ENCODE results near the gene SLC16A4. TPM values are rescaled to one million over a fixed set of nuclear protein-coding genes. Genes with fewer than 3 reads are reported as not detected.

Gene SLC16A4
- total and polyA plus RNA-seq, 2 of the 8 experiments (the other 6 are each of a cell fraction or from before 2014, with no cell fraction given), result 0.30 to 0.43 TPM

- no peaks in the 10 kb centered on the region for H3K4me1 ChIP-seq (replicated peaks in 1 of 4; ENCODE audit: control insufficient read depth in 3 of 4, insufficient read depth in 4 of 4, low read length in 3 of 4)
- H4K5ac ChIP-seq (ENCODE audit: insufficient read length, low read depth, low read length), result no peak overlapping the region
- no peak for FAIRE-seq
- TF ChIP-seq SP1 (IDR thresholded peaks at IDR 0.05; ENCODE audit: low read depth, low read length), result no peak
- TF ChIP-seq EGR1 (IDR thresholded peaks at IDR 0.05; ENCODE audit: borderline replicate concordance, low read depth, low read length), result no peak
- no peak for TF ChIP-seq HDAC2 (IDR thresholded peaks at IDR 0.05; ENCODE audit: borderline replicate concordance in 1 of 2, low read depth in 2 of 2, low read length in 2 of 2)
- no peak for TF ChIP-seq RXRA (IDR thresholded peaks at IDR 0.05; ENCODE audit: insufficient read depth, low read depth, low read length)
- no peak for TF ChIP-seq NRF1 (IDR thresholded peaks at IDR 0.05; ENCODE audit: low read depth, low read length)
- TF ChIP-seq KDM1A (IDR thresholded peaks at IDR 0.05; ENCODE audit: borderline replicate concordance, low read length), result no peak
- TF ChIP-seq ATF2 (IDR thresholded peaks at IDR 0.05; ENCODE audit: low read length), result no peak
- no peak for TF ChIP-seq SIX5 (IDR thresholded peaks at IDR 0.05; ENCODE audit: low read depth, low read length)
- no peak for TF ChIP-seq BRCA1 (IDR thresholded peaks at IDR 0.05; ENCODE audit: low read depth, low read length)
- no peak for TF ChIP-seq TBP (IDR thresholded peaks at IDR 0.05; ENCODE audit: low read depth, low read length)
- no peak for TF ChIP-seq SUZ12 (IDR thresholded peaks at IDR 0.05; ENCODE audit: low read length)
- TF ChIP-seq CHD2 (IDR thresholded peaks at IDR 0.05; ENCODE audit: low read length), result no peak
- TF ChIP-seq CREB1 (IDR thresholded peaks at IDR 0.05), result no peak
- no peak for TF ChIP-seq E2F6 (IDR thresholded peaks at IDR 0.05)
Measured at GRCh38 chr1:110328274-110328673, 62.6 kb downstream of the SLC16A4 start.

More at GRCh38 chr1:110328274-110328673, 62.6 kb downstream of the SLC16A4 start:
- no peak overlapping the region for H2AFZ ChIP-seq (ENCODE audit: low read length)
- H3K27me3 ChIP-seq (replicated peaks in 1 of 4; ENCODE audit: control insufficient read depth in 3 of 4, extremely low read depth in 1 of 4, insufficient read depth in 3 of 4, low read length in 3 of 4), result no peaks in the 10 kb centered on the region; a peak in 1 of 7 replicates
- CTCF ChIA-PET (ENCODE audit: partially characterized antibody), result interaction anchor here (0.7 to 2.0 kb wide), 10 partner anchors 10 to 168 kb away, joined by 3 to 10 read pairs (median 4); no protein-coding TSS in a partner anchor
- H3K9me3 ChIP-seq (ENCODE audit: insufficient read depth in 2 of 2, low read depth in 1 of 2, low read length in 1 of 2), result no peaks in the 10 kb centered on the region
- POLR2A ChIA-PET (ENCODE audit: partially characterized antibody), result interaction anchor here (1.7 kb wide), 1 partner anchor 11 kb away, joined by 9 read pairs; the partner anchor contains the start of gene RBM15
- no peak overlapping the region for H2BK5ac ChIP-seq (ENCODE audit: low read depth, low read length)
- H3K79me2 ChIP-seq (ENCODE audit: control insufficient read depth in 1 of 2, insufficient read depth in 2 of 2, low read length in 2 of 2), result no peaks in the 10 kb centered on the region
- no peaks in the 10 kb centered on the region for H3K23me2 ChIP-seq (ENCODE audit: low read depth, low read length)
- no peak overlapping the region for H3K4me2 ChIP-seq (ENCODE audit: insufficient read depth in 1 of 2, low read depth in 2 of 2, low read length in 2 of 2)
- H2BK15ac ChIP-seq (ENCODE audit: low read length), result no peak overlapping the region
- H2BK12ac ChIP-seq (ENCODE audit: low read depth, low read length), result no peak overlapping the region
- H2AK5ac ChIP-seq (ENCODE audit: low read depth, low read length), result no peak overlapping the region
- no peak overlapping the region for H2BK20ac ChIP-seq (ENCODE audit: low read length)
- no peak overlapping the region for H3K14ac ChIP-seq (ENCODE audit: insufficient read length)
- H4K20me1 ChIP-seq (replicated peaks in 1 of 2; ENCODE audit: control insufficient read depth in 1 of 2, insufficient read depth in 2 of 2, low read length in 2 of 2), result no peaks in the 10 kb centered on the region
- no peaks in the 10 kb centered on the region; the same call in 1 of the 2 replicates for H3K79me1 ChIP-seq (ENCODE audit: low read depth, low read length)
- no peak overlapping the region for H4K91ac ChIP-seq (replicated peaks; ENCODE audit: insufficient read length, low read length)
- no peak overlapping the region for H3K4me3 ChIP-seq (ENCODE audit: extremely low read depth in 1 of 4, insufficient read depth in 2 of 4, low read depth in 3 of 4, low read length in 4 of 4)
- no peak overlapping the region for H3K23ac ChIP-seq (ENCODE audit: insufficient read length)
- no peaks in the 10 kb centered on the region for H3K36me3 ChIP-seq (ENCODE audit: control insufficient read depth in 2 of 4, insufficient read depth in 4 of 4, low read length in 3 of 4)
- H4K8ac ChIP-seq (ENCODE audit: extremely low read depth, insufficient read depth, low read length), result no peak overlapping the region
- H2BK120ac ChIP-seq (replicated peaks; ENCODE audit: low read depth, low read length), result no peak overlapping the region
- no peak overlapping the region for H3K56ac ChIP-seq (replicated peaks; ENCODE audit: insufficient read length, low read depth, low read length)
- no peak for DNase-seq (ENCODE audit: low read depth in 1 of 2, low spot score in 2 of 2)
- no peak overlapping the region for H3K4ac ChIP-seq (replicated peaks; ENCODE audit: insufficient read length, low read depth, low read length)
- H3K18ac ChIP-seq (ENCODE audit: extremely low read depth, low read length), result no peak overlapping the region
- H3K9ac ChIP-seq (replicated peaks in 1 of 4; ENCODE audit: extremely low read depth in 1 of 4, low read depth in 3 of 4, low read length in 3 of 4), result no peak overlapping the region
- H3K27ac ChIP-seq (ENCODE audit: low read depth, low read length), result no peak overlapping the region

Measured in H1 (cell line).